Keratinocyte (primary cell): Measurements from ENCODE around the gene GOLIM4. TPM values are rescaled to one million over a fixed set of nuclear protein-coding genes. Genes with fewer than 3 reads are reported as not detected.

ENCODE experiments used
- DNase-seq: peaks from one replicate; pipeline ENCODE4 v3.0.0-alpha.2; 2011; ENCODE audit warnings: low read depth, missing footprints, low spot score
- FAIRE-seq: peaks from 2 replicates; lab custom pipeline; 2011; peaks lifted over from hg19 to GRCh38; lab: Jason Lieb, UNC
- H2AFZ ChIP-seq: 2 replicates; pipeline ENCODE4 v1.6.0; 2012; ENCODE audit warnings: low read length, control low read depth, inconsistent platforms; ENCODE audit not compliant: control insufficient read depth
- H3K27ac ChIP-seq: 2 replicates; pipeline ENCODE4 v1.5.1; 2011; ENCODE audit warnings: low read length; ENCODE audit not compliant: control insufficient read depth, insufficient read depth
- H3K27me3 ChIP-seq: 3 replicates; pipeline ENCODE4 v1.6.0; 2011; ENCODE audit warnings: low read length; ENCODE audit not compliant: control insufficient read depth, insufficient read depth; ENCODE audit errors: extremely low read depth
- H3K36me3 ChIP-seq, 2 experiments: 2 replicates in 1 of 2; 3 replicates in 1 of 2; pipeline ENCODE4 v1.5.1; 2011; ENCODE audit warnings: low read length in 2 of 2, mild to moderate bottlenecking in 1 of 2; ENCODE audit not compliant: control insufficient read depth in 2 of 2, insufficient read depth in 2 of 2; ENCODE audit errors: extremely low read depth in 1 of 2
- H3K4me1 ChIP-seq: 3 replicates; pipeline ENCODE4 v1.5.1; 2011; ENCODE audit warnings: low read length; ENCODE audit not compliant: control insufficient read depth, insufficient read depth; ENCODE audit errors: extremely low read depth
- H3K4me2 ChIP-seq: 3 replicates; pipeline ENCODE4 v1.6.0; 2011; ENCODE audit warnings: low read depth, low read length; ENCODE audit not compliant: control insufficient read depth, insufficient read depth; ENCODE audit errors: extremely low read depth
- H3K4me3 ChIP-seq, 3 experiments: fragments of 200-600 bp in 1 of 3; sonication (generic) in 1 of 3; 2 replicates in 2 of 3; 3 replicates in 1 of 3; pipeline ENCODE4 v1.5.1; 2011 to 2016; ENCODE audit warnings: low read length in 3 of 3, mild to moderate bottlenecking in 3 of 3, control low read depth in 2 of 3, inconsistent platforms in 1 of 3, low read depth in 1 of 3, mixed read lengths in 1 of 3, mixed run types in 1 of 3, moderate library complexity in 1 of 3; ENCODE audit not compliant: control insufficient read depth in 2 of 3, insufficient read depth in 2 of 3; ENCODE audit errors: extremely low read depth in 1 of 3
- H3K79me2 ChIP-seq: 2 replicates; pipeline ENCODE4 v1.6.0; 2012; ENCODE audit warnings: low read length; ENCODE audit not compliant: control insufficient read depth, insufficient read depth
- H3K9ac ChIP-seq: 3 replicates; pipeline ENCODE4 v1.6.0; 2011; ENCODE audit warnings: low read length; ENCODE audit not compliant: control insufficient read depth, insufficient read depth; ENCODE audit errors: extremely low read depth
- H3K9me1 ChIP-seq: 3 replicates; pipeline ENCODE4 v1.6.0; 2011; ENCODE audit warnings: low read length; ENCODE audit not compliant: control insufficient read depth, insufficient read depth; ENCODE audit errors: extremely low read depth
- H3K9me3 ChIP-seq: 2 replicates; pipeline ENCODE4 v1.5.1; 2012; ENCODE audit warnings: low read depth, low read length; ENCODE audit not compliant: control insufficient read depth
- H4K20me1 ChIP-seq: 3 replicates; pipeline ENCODE4 v1.6.0; 2011; ENCODE audit warnings: low read length; ENCODE audit not compliant: control insufficient read depth, insufficient read depth; ENCODE audit errors: extremely low read depth
- EZH2 ChIP-seq: IDR thresholded peaks from one replicate; pipeline ENCODE4 v1.6.1; 2012; ENCODE audit warnings: inconsistent platforms, mild to moderate bottlenecking, low read length, moderate library complexity
- dilution Hi-C: fragments of 300-500 bp; cut with MboI; formaldehyde crosslinking; loops from one replicate; pipeline ENCODE4 v1.7.0; 2020; ENCODE audit warnings: low sequenced_read_pairs; ENCODE audit not compliant: extremely low pct_ligation_motif_present
- polyA plus RNA-seq, 5 experiments: library from polyadenylated mRNA; depleted of rRNA in 3 of 5; stranded (reverse) in 3 of 5; stranded (forward) in 1 of 5; unstranded in 1 of 5; fragments of >200 nt; gene quantifications; 1 replicate in 1 of 5; 2 replicates in 3 of 5; 3 replicates in 1 of 5; pipeline versions ENCODE4 v1.2.1 to v1.2.3, GENCODE V29; 2011 to 2012; ENCODE audit warnings: missing spikeins in 2 of 5, low read depth in 1 of 5, low replicate concordance in 1 of 5
- TF ChIP-seq, protein P1 (sequence below), 3 experiments: IDR thresholded peaks in 1 of 3; conservative IDR thresholded peaks in 1 of 3; optimal IDR thresholded peaks in 1 of 3; 2 replicates in 2 of 3; 3 replicates in 1 of 3; pipeline versions ENCODE3 to v1.5.1; 2011; ENCODE audit warnings: low read length in 3 of 3, mild to moderate bottlenecking in 3 of 3, moderate library complexity in 2 of 3, control low read depth in 1 of 3, inconsistent platforms in 1 of 3; ENCODE audit not compliant: insufficient read depth in 2 of 3; ENCODE audit errors: extremely low read depth in 1 of 3

The GOLIM4 gene
- polyA plus RNA-seq, 1 donor (not counting 4 experiments of a cell fraction or from before 2014, with no cell fraction given), result 13.4 TPM

DNA sequence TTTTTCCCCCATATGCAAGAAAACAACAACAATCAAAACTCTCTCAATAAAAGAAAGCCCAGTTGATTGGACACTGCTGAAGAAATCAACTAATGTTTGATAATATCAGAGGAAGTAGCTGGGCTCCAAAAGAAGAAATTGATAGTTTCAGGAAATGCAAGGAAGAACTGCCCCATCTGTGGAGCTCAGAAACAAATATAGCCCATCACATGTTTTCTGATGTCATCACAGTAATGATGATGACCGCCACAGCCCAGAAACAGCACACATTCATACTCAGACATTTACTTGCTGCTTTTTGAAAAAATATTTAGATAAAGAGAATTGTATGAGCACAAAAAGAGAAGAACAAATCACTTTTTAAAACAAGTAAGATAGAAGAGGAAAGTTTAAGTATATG is 67.6 kb downstream of the GOLIM4 start:
- FAIRE-seq, result no peak
- Histone ChIP-seq H3K27me3 (no peaks in the 10 kb centered on the region), H3K79me2 (no peaks in the 10 kb centered on the region), H3K36me3 (peaks cover 9 to 15% of the 10 kb centered on the region in 2 experiments), H3K9me1 (no peaks in the 10 kb centered on the region), H3K4me1 (no peaks in the 10 kb centered on the region), H3K27ac (no peak overlapping the region), H2AFZ (no peak overlapping the region), H3K4me2 (no peak overlapping the region), H4K20me1 (no peaks in the 10 kb centered on the region), H3K9ac (no peak overlapping the region), H3K9me3 (no peaks in the 10 kb centered on the region), H3K4me3 (no peak overlapping the region)
- no peak for DNase-seq
- no peak for TF ChIP-seq EZH2
- TF ChIP-seq, protein P1, sequence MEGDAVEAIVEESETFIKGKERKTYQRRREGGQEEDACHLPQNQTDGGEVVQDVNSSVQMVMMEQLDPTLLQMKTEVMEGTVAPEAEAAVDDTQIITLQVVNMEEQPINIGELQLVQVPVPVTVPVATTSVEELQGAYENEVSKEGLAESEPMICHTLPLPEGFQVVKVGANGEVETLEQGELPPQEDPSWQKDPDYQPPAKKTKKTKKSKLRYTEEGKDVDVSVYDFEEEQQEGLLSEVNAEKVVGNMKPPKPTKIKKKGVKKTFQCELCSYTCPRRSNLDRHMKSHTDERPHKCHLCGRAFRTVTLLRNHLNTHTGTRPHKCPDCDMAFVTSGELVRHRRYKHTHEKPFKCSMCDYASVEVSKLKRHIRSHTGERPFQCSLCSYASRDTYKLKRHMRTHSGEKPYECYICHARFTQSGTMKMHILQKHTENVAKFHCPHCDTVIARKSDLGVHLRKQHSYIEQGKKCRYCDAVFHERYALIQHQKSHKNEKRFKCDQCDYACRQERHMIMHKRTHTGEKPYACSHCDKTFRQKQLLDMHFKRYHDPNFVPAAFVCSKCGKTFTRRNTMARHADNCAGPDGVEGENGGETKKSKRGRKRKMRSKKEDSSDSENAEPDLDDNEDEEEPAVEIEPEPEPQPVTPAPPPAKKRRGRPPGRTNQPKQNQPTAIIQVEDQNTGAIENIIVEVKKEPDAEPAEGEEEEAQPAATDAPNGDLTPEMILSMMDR (optimal IDR thresholded peaks at IDR 0.05 in 1 of 3, IDR thresholded peaks at IDR 0.05 in 1 of 3, conservative IDR thresholded peaks at IDR 0.05 in 1 of 3; ENCODE audit: extremely low read depth in 1 of 3, insufficient read depth in 2 of 3, low read length in 3 of 3), result no peak
- dilution Hi-C loops, result no loop called here

DNA sequence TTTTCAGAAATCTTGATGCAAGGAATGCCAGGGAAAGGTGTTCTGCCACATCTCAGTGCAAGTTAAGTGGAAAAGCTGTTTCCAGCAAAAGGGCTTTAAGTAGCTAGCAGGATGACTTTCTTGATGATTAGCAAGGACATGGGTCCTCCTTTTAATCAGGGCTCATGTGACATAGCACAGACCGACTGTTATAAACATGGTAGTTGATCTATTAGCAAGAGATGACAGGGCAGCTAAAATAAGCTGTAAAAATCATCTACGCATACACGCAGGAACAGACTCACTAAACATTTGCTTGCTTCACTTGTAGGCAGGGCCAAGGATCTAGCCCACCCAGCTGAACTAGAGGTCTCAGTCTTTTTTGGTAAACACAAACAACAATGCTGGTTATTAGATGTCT is 69.0 kb downstream of the GOLIM4 start:
- Histone ChIP-seq H3K9me1 (no peaks in the 10 kb centered on the region), H3K4me2 (no peak overlapping the region), H3K9ac (no peak overlapping the region), H4K20me1 (no peaks in the 10 kb centered on the region), H3K9me3 (no peaks in the 10 kb centered on the region), H3K27me3 (no peaks in the 10 kb centered on the region), H3K79me2 (no peaks in the 10 kb centered on the region), H3K27ac (no peak overlapping the region), H3K36me3 (peaks cover 9 to 12% of the 10 kb centered on the region in 2 experiments), H3K4me3 (no peak overlapping the region), H2AFZ (no peak overlapping the region), H3K4me1 (no peaks in the 10 kb centered on the region)
- FAIRE-seq (no peak), DNase-seq (no peak)
- no peak for TF ChIP-seq EZH2
- TF ChIP-seq, protein P1 (optimal IDR thresholded peaks at IDR 0.05 in 1 of 3, IDR thresholded peaks at IDR 0.05 in 1 of 3, conservative IDR thresholded peaks at IDR 0.05 in 1 of 3; ENCODE audit: extremely low read depth in 1 of 3, insufficient read depth in 2 of 3, low read length in 3 of 3), result no peak
- dilution Hi-C loops, result no loop called here
